CD4-positive, CD25-positive, alpha-beta regulatory T cell (primary cell): Measurements from ENCODE around the gene ITGB5. TPM values are rescaled to one million over a fixed set of nuclear protein-coding genes. Genes with fewer than 3 reads are reported as not detected.

Source experiments
- ATAC-seq, 2 donors: fragments of 150-1000 bp; cut with Tn5 transposase; one replicate each; pipeline ENCODE4 v1.10.0; 2021; ENCODE audit warnings: low read depth in 2 of 2, moderate number of reproducible peaks in 2 of 2, moderate library complexity in 1 of 2
- DNase-seq, 3 donors: peaks; one replicate each; pipeline versions ENCODE4 v3.0.0 to v3.0.0-alpha.2; 2012 to 2022; ENCODE audit warnings: mixed read lengths in 1 of 3
- H3K27ac ChIP-seq: one replicate; pipeline ENCODE4 v1.7.0; 2013; ENCODE audit warnings: mild to moderate bottlenecking, low read length; ENCODE audit not compliant: insufficient read depth, poor library complexity, severe bottlenecking
- H3K27me3 ChIP-seq: one replicate; pipeline ENCODE4 v1.7.0; 2013; ENCODE audit warnings: low read length; ENCODE audit not compliant: control insufficient read depth, insufficient read depth
- H3K36me3 ChIP-seq: one replicate; pipeline ENCODE4 v1.7.0; 2013; ENCODE audit warnings: mild to moderate bottlenecking, low read length, moderate library complexity; ENCODE audit not compliant: control insufficient read depth, insufficient read depth
- H3K4me1 ChIP-seq: 2 replicates; pipeline ENCODE4 v1.7.0; 2013; ENCODE audit warnings: mild to moderate bottlenecking, low read length; ENCODE audit not compliant: insufficient read depth, control insufficient read depth, poor library complexity, severe bottlenecking
- H3K4me3 ChIP-seq: one replicate; pipeline ENCODE4 v1.7.0; 2013; ENCODE audit warnings: low read depth, mild to moderate bottlenecking, low read length, moderate library complexity
- H3K9me3 ChIP-seq, 2 experiments: 1 replicate in 1 of 2; 2 replicates in 1 of 2; pipeline ENCODE4 v1.7.0; 2013; ENCODE audit warnings: low read length in 2 of 2, mild to moderate bottlenecking in 1 of 2, moderate library complexity in 1 of 2; ENCODE audit not compliant: control insufficient read depth in 2 of 2
- H3K27ac Mint-ChIP-seq, 3 donors: one replicate each; pipeline ENCODE4 v1.8.0; 2020 to 2022; ENCODE audit warnings: mild to moderate bottlenecking in 3 of 3, mixed read lengths in 3 of 3, moderate library complexity in 2 of 3
- H3K27me3 Mint-ChIP-seq: one replicate; pipeline ENCODE4 v1.8.0; 2022; ENCODE audit warnings: mild to moderate bottlenecking, mixed read lengths
- H3K36me3 Mint-ChIP-seq: one replicate; pipeline ENCODE4 v1.8.0; 2020; ENCODE audit warnings: mixed read lengths
- H3K4me1 Mint-ChIP-seq, 4 donors: one replicate each; pipeline ENCODE4 v1.8.0; 2020 to 2022; ENCODE audit warnings: mixed read lengths in 4 of 4, mild to moderate bottlenecking in 1 of 4
- H3K4me3 Mint-ChIP-seq, 4 donors: one replicate each; pipeline ENCODE4 v1.8.0; 2020 to 2022; ENCODE audit warnings: mild to moderate bottlenecking in 4 of 4, mixed read lengths in 4 of 4, moderate library complexity in 3 of 4
- H3K9me3 Mint-ChIP-seq, 7 donors: one replicate each; pipeline ENCODE4 v1.8.0; 2020 to 2022; ENCODE audit warnings: mixed read lengths in 7 of 7, mild to moderate bottlenecking in 3 of 7, moderate library complexity in 2 of 7
- polyA plus RNA-seq, 4 donors: library from polyadenylated mRNA; unstranded; fragments of 300-500 nt; fragmentation: Illumina TruSeq; gene quantifications; one replicate each; pipeline ENCODE4 v1.2.3, GENCODE V29; 2021
- total RNA-seq: library from RNA; stranded (reverse); gene quantifications from one replicate; pipeline ENCODE4 v1.2.3, GENCODE V29; 2022

Gene ITGB5
- total and polyA plus RNA-seq, 5 donors from 2014 or later = 0.15 to 4.5 (median 0.20) TPM; not detected in 1

- no peaks in the 10 kb centered on the region for H3K36me3 Mint-ChIP-seq
- H3K9me3 Mint-ChIP-seq = peaks cover 0 to 2% (median 0%) of the 10 kb centered on the region in 7 donors
- Histone ChIP-seq H3K36me3 (no peaks in the 10 kb centered on the region), H3K9me3 (no peaks in the 10 kb centered on the region), H3K4me1 (no peaks in the 10 kb centered on the region), H3K4me3 (no peak overlapping the region), H3K27me3 (no peaks in the 10 kb centered on the region), H3K27ac (no peak overlapping the region)
- DNase-seq = no peak
- no peak overlapping the region for H3K27ac Mint-ChIP-seq
- peaks cover 19% of the 10 kb centered on the region for H3K27me3 Mint-ChIP-seq
- no peak overlapping the region for H3K4me3 Mint-ChIP-seq
- H3K4me1 Mint-ChIP-seq = no peaks in the 10 kb centered on the region
- no peak for ATAC-seq
Measured at GRCh38 chr3:124812291-124813265, 74.6 kb downstream of the ITGB5 start.

GRCh38 chr3:124811436-124811835, 75.7 kb downstream of the ITGB5 start:
- Histone ChIP-seq H3K27ac (no peak overlapping the region), H3K9me3 (no peaks in the 10 kb centered on the region), H3K4me1 (no peaks in the 10 kb centered on the region), H3K4me3 (no peak overlapping the region), H3K27me3 (no peaks in the 10 kb centered on the region), H3K36me3 (no peaks in the 10 kb centered on the region)
- no peak overlapping the region for H3K4me3 Mint-ChIP-seq
- ATAC-seq = no peak
- H3K27me3 Mint-ChIP-seq = peaks cover 17% of the 10 kb centered on the region
- H3K27ac Mint-ChIP-seq = no peak overlapping the region
- no peaks in the 10 kb centered on the region for H3K36me3 Mint-ChIP-seq
- no peaks in the 10 kb centered on the region for H3K4me1 Mint-ChIP-seq
- peaks cover 0 to 2% (median 0%) of the 10 kb centered on the region in 7 donors for H3K9me3 Mint-ChIP-seq
- no peak for DNase-seq

DNA sequence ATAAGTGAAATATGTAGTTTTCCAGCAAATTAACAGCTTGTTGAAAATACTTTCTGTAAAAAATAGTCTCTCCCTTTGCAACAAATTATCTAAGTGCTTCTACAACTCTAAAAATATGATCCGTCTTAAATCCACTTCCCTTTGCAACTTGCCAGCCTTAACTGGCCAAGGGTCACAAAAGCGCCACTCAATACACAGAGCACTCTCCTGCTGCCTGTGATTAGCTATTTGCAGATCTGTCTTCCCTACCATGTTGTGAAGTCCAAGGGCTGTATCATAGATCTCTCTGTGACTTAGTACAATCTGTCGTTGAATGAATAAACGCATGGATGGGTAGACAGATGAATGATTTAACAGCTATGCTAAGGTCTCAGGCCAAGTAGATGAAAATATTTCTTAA, 76.2 kb downstream of the ITGB5 start:
- H3K4me1 ChIP-seq = no peaks in the 10 kb centered on the region
- Mint-ChIP-seq H3K9me3 (peaks cover 0 to 2% (median 0%) of the 10 kb centered on the region in 7 donors), H3K4me3 (no peak overlapping the region), H3K27me3 (peaks cover 16% of the 10 kb centered on the region), H3K4me1 (no peaks in the 10 kb centered on the region), H3K27ac (no peak overlapping the region), H3K36me3 (no peaks in the 10 kb centered on the region)
- H3K27ac ChIP-seq = no peak overlapping the region
- H3K36me3 ChIP-seq = no peaks in the 10 kb centered on the region
- ATAC-seq = no peak
- DNase-seq = no peak
- no peak overlapping the region for H3K4me3 ChIP-seq
- H3K9me3 ChIP-seq = no peaks in the 10 kb centered on the region
- no peaks in the 10 kb centered on the region for H3K27me3 ChIP-seq

- Histone ChIP-seq H3K4me3 (no peak overlapping the region), H3K4me1 (no peaks in the 10 kb centered on the region), H3K36me3 (no peaks in the 10 kb centered on the region), H3K9me3 (no peaks in the 10 kb centered on the region), H3K27me3 (no peaks in the 10 kb centered on the region), H3K27ac (no peak overlapping the region)
- ATAC-seq = no peak
- Mint-ChIP-seq H3K27ac (no peak overlapping the region), H3K36me3 (no peaks in the 10 kb centered on the region), H3K4me1 (no peaks in the 10 kb centered on the region), H3K27me3 (peaks cover 16% of the 10 kb centered on the region), H3K9me3 (peaks cover 0 to 2% (median 0%) of the 10 kb centered on the region in 7 donors), H3K4me3 (no peak overlapping the region)
- no peak for DNase-seq
Measured at GRCh38 chr3:124809039-124809438, 78.1 kb downstream of the ITGB5 start.

DNA sequence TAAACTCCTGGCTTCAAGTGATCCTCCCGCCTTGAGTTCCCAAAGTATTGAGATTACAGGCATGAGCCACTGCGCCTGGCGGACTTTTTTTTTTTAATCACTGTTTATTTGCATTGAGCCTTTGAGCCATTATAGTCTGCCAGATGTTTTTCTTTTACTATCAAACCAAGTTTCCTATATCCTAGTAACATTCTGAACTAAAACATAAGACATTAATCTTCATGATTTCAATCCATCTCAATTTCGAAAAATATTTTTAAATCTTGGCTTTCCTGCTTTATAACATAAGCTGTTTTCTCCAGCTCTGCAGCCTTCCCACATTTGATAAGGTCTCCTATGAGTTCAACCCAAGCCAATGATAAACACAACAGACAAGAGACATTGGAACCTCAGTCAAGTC, 81.5 kb downstream of the ITGB5 start:
- no peaks in the 10 kb centered on the region for H3K27me3 ChIP-seq
- no peak overlapping the region for H3K27ac Mint-ChIP-seq
- H3K27me3 Mint-ChIP-seq = peaks cover 11% of the 10 kb centered on the region
- H3K27ac ChIP-seq = no peak overlapping the region
- H3K4me3 Mint-ChIP-seq = no peak overlapping the region
- no peaks in the 10 kb centered on the region for H3K36me3 ChIP-seq
- no peaks in the 10 kb centered on the region for H3K36me3 Mint-ChIP-seq
- H3K9me3 ChIP-seq = no peaks in the 10 kb centered on the region
- no peak overlapping the region for H3K4me3 ChIP-seq
- H3K4me1 ChIP-seq = no peaks in the 10 kb centered on the region
- no peak for ATAC-seq
- H3K9me3 Mint-ChIP-seq = peaks cover 0 to 2% (median 0%) of the 10 kb centered on the region in 7 donors
- H3K4me1 Mint-ChIP-seq = no peaks in the 10 kb centered on the region
- no peak for DNase-seq

DNA sequence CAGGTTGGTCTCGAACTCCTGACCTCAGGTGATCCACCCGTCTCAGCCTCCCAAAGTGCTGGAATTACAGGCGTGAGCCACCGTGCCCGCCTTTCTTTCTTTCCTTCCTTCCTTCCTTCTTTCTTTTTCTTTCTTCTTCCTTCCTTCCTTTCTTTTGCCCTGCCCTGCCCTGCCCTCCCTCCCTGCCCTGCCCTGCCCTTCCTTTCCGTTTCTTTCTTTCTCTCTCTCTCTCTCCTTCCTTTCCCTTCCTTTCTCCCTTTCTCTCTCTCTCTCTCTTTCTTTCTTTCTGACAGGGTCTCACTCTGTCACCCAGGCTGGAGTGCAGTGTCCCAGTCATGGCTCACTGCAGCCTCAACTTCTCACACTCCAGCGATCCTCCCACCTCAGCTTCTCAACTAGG, 82.3 kb downstream of the ITGB5 start:
- Histone ChIP-seq H3K9me3 (no peaks in the 10 kb centered on the region), H3K27me3 (no peaks in the 10 kb centered on the region), H3K27ac (no peak overlapping the region), H3K4me1 (no peaks in the 10 kb centered on the region), H3K4me3 (no peak overlapping the region), H3K36me3 (no peaks in the 10 kb centered on the region)
- Mint-ChIP-seq H3K9me3 (peaks cover 0 to 2% (median 0%) of the 10 kb centered on the region in 7 donors), H3K4me3 (no peak overlapping the region), H3K27ac (peak overlapping the region in 1 of 3 donors; percentile 10), H3K4me1 (no peaks in the 10 kb centered on the region), H3K36me3 (no peaks in the 10 kb centered on the region), H3K27me3 (peaks cover 12% of the 10 kb centered on the region)
- no peak for DNase-seq
- ATAC-seq = no peak

- Mint-ChIP-seq H3K27me3 (peaks cover 9% of the 10 kb centered on the region), H3K4me1 (no peaks in the 10 kb centered on the region), H3K27ac (no peak overlapping the region), H3K9me3 (no peaks in the 10 kb centered on the region), H3K4me3 (no peak overlapping the region), H3K36me3 (no peaks in the 10 kb centered on the region)
- Histone ChIP-seq H3K27ac (no peak overlapping the region), H3K27me3 (no peaks in the 10 kb centered on the region), H3K4me3 (no peak overlapping the region), H3K9me3 (no peaks in the 10 kb centered on the region), H3K36me3 (no peaks in the 10 kb centered on the region), H3K4me1 (no peaks in the 10 kb centered on the region)
- DNase-seq = no peak
- ATAC-seq = no peak
Measured at GRCh38 chr3:124802702-124803101, 84.5 kb downstream of the ITGB5 start.
